Measurements from ENCODE around the gene CHN1.

DNA sequence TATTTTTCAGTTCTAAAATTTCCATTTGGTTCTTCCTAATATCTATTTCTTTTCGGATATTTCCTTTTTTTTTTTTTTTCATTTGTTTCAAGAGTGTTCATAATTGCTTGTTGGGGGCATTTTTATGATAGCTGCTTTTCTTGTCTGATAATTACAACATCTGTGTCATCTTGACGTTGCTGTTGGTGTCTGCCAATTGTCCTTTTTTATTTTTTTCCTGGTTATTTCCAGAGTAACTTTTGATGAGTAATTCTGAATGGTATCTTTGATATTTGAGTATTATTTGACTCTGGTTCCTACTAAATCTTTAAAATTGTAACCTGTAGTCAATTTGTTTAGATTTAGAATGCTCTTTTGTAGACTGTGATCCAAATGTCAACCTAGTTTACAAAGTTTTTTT, 189.7 kb downstream of the CHN1 start:
- TF ChIP-seq, protein P1, sequence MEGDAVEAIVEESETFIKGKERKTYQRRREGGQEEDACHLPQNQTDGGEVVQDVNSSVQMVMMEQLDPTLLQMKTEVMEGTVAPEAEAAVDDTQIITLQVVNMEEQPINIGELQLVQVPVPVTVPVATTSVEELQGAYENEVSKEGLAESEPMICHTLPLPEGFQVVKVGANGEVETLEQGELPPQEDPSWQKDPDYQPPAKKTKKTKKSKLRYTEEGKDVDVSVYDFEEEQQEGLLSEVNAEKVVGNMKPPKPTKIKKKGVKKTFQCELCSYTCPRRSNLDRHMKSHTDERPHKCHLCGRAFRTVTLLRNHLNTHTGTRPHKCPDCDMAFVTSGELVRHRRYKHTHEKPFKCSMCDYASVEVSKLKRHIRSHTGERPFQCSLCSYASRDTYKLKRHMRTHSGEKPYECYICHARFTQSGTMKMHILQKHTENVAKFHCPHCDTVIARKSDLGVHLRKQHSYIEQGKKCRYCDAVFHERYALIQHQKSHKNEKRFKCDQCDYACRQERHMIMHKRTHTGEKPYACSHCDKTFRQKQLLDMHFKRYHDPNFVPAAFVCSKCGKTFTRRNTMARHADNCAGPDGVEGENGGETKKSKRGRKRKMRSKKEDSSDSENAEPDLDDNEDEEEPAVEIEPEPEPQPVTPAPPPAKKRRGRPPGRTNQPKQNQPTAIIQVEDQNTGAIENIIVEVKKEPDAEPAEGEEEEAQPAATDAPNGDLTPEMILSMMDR (IDR thresholded peaks at IDR 0.05): no peak
- no peak for TF ChIP-seq POLR2A (IDR thresholded peaks at IDR 0.05)
